Transverse colon (tissue), 4 donors: ENCODE measurements around the gene SNTA1. TPM values are rescaled to one million over a fixed set of nuclear protein-coding genes. Genes with fewer than 3 reads are reported as not detected.

Experiments
- DNase-seq: peaks from one replicate; pipeline ENCODE4 v3.0.0-alpha.2; 2019
- H3K27ac ChIP-seq, 4 donors: fragments of 200-600 bp; sonication (generic); 2 replicates each; pipeline ENCODE4 v1.5.1; 2016 to 2018; ENCODE audit warnings: inconsistent platforms in 4 of 4
- H3K27me3 ChIP-seq: fragments of 200-600 bp; sonication (generic); 2 replicates; pipeline ENCODE4 v1.5.1; 2017; ENCODE audit warnings: inconsistent platforms
- H3K36me3 ChIP-seq, 4 donors: fragments of 200-600 bp; sonication (generic); 2 replicates each; pipeline ENCODE4 v1.5.1; 2017 to 2019; ENCODE audit warnings: inconsistent platforms in 4 of 4
- H3K4me1 ChIP-seq, 4 donors: fragments of 200-600 bp; sonication (generic); 2 replicates each; pipeline ENCODE4 v1.5.1; 2017 to 2020; ENCODE audit warnings: inconsistent platforms in 4 of 4
- H3K4me3 ChIP-seq, 4 donors: fragments of 200-600 bp; sonication (generic); 1 replicate in 1 of 4; 2 replicates in 3 of 4; pipeline versions ENCODE4 v1.5.1 to v1.6.1; 2017 to 2019; ENCODE audit warnings: inconsistent platforms in 4 of 4
- H3K9me3 ChIP-seq, 2 donors: fragments of 200-600 bp; sonication (generic); 2 replicates each; pipeline ENCODE4 v1.5.1; 2017 to 2019; ENCODE audit warnings: inconsistent platforms in 2 of 2
- CTCF ChIP-seq, 5 experiments: fragments of 200-600 bp in 3 of 5; fragments of 450-650 bp in 2 of 5; sonication (generic) in 3 of 5; IDR thresholded peaks; 1 replicate in 2 of 5; 2 replicates in 3 of 5; pipeline ENCODE4 v1.5.1; 2016 to 2017; ENCODE audit warnings: antibody characterized with exemption in 5 of 5, inconsistent platforms in 3 of 5, mild to moderate bottlenecking in 2 of 5, moderate library complexity in 1 of 5
- EP300 ChIP-seq: sonication (generic); formaldehyde crosslinking; IDR thresholded peaks from one replicate; pipeline ENCODE4 v1.6.1; 2017; ENCODE audit warnings: antibody characterized with exemption, low read depth
- POLR2A ChIP-seq: fragments of 450-650 bp; IDR thresholded peaks from one replicate; pipeline ENCODE4 v1.6.1; 2016; ENCODE audit warnings: antibody characterized with exemption, mild to moderate bottlenecking, moderate library complexity
- POLR2AphosphoS5 ChIP-seq, 3 donors: sonication (generic); formaldehyde crosslinking; IDR thresholded peaks; one replicate each; pipeline ENCODE4 v1.6.1; 2016; ENCODE audit warnings: antibody characterized with exemption in 3 of 3
- WGBS, 2 donors: methylation state at CpG; one replicate each; pipeline ENCODE4 v1.1.5; 2018; ENCODE audit warnings: low coverage in 1 of 2; 5-methylcytosine and 5-hydroxymethylcytosine counted together
- in situ Hi-C, 4 donors: fragments of 200-750 bp; cut with MboI; loops; one replicate each; pipeline versions ENCODE4 v1.15.0 to v1.15.1; 2017; ENCODE audit warnings: low sequenced_read_pairs in 3 of 4, low pct_ligation_motif_present in 1 of 4, low pct_unique_long_range_greater_than_20kb in 1 of 4
- intact Hi-C: fragments of 100-400 bp; cut with DNase I; formaldehyde crosslinking; loops from one replicate; pipeline ENCODE4 v1.15.1; 2023; ENCODE audit warnings: low total_unique reads
- total RNA-seq, 4 donors: library from RNA; depleted of rRNA; stranded (reverse); fragments of >200 nt; gene quantifications; one replicate each; pipeline ENCODE4 v1.1.0, GENCODE V29; 2016

The SNTA1 gene
- total RNA-seq, 4 donors from 2014 or later = 10.3 to 21.7 (median 14.5) TPM

- in situ Hi-C loops (loop anchor here in 3 of 4 donors (5.0 to 10.0 kb wide), 2 partner anchors 201 to 204 kb away; no protein-coding TSS in a partner anchor), intact Hi-C loops (no loop called here)
- WGBS, 2 donors = 0 to 62% methylated on average over 1 to 4 of the region's 4 CpGs
- DNase-seq = no peak
- Histone ChIP-seq H3K27me3 (no peaks in the 10 kb centered on the region), H3K36me3 (no peaks in the 10 kb centered on the region), H3K4me1 (no peaks in the 10 kb centered on the region), H3K27ac (no peak overlapping the region), H3K4me3 (no peak overlapping the region), H3K9me3 (no peaks in the 10 kb centered on the region)
- TF ChIP-seq POLR2A (no peak), EP300 (no peak), CTCF (IDR thresholded peaks at IDR 0.05) (no peak), POLR2AphosphoS5 (IDR thresholded peaks at IDR 0.05) (no peak)
Observed at GRCh38 chr20:33450867-33451266, 7.3 kb upstream of the SNTA1 start.

- whole genome bisulfite sequencing, 2 donors = 84 to 90% methylated on average over 4 of the region's 4 CpGs
- Histone ChIP-seq H3K27ac (no peak overlapping the region), H3K9me3 (no peaks in the 10 kb centered on the region), H3K36me3 (no peaks in the 10 kb centered on the region), H3K27me3 (no peaks in the 10 kb centered on the region), H3K4me3 (no peak overlapping the region), H3K4me1 (peaks cover 7 to 23% (median 13%) of the 10 kb centered on the region in 4 donors)
- DNase-seq = no peak
- TF ChIP-seq POLR2A = no peak
- intact Hi-C loops (loop anchor here (5.0 kb wide), 1 partner anchor 226 kb away; the partner anchor contains the start of gene NECAB3), in situ Hi-C loops (no loop called here)
Observed at GRCh38 chr20:33445881-33446625, 2.5 kb upstream of the SNTA1 start.

- H3K4me3 ChIP-seq = peak overlapping the region in 1 of 4 donors; percentile 63
- no peaks in the 10 kb centered on the region for H3K36me3 ChIP-seq
- H3K27ac ChIP-seq = peak overlapping the region in 3 of 4 donors; percentile 76 to 91 (median 89)
- peak; percentile 23 for DNase-seq
- intact Hi-C loops (loop anchor here (5.0 kb wide), 1 partner anchor 227 kb away; the partner anchor contains the start of gene NECAB3), in situ Hi-C loops (no loop called here)
- peak in 2 of 5 experiments; percentile 9 to 24 for TF ChIP-seq CTCF (IDR thresholded peaks at IDR 0.05)
- TF ChIP-seq POLR2A = no peak
- 15 to 42% methylated on average over 2 to 4 of the region's 4 CpGs for whole genome bisulfite sequencing, 2 donors
- H3K9me3 ChIP-seq = no peaks in the 10 kb centered on the region
- no peaks in the 10 kb centered on the region for H3K27me3 ChIP-seq
- peaks cover 9 to 29% (median 16%) of the 10 kb centered on the region in 4 donors for H3K4me1 ChIP-seq
Observed at GRCh38 chr20:33444797-33445560, 1.4 kb upstream of the SNTA1 start.

GRCh38 chr20:33443006-33443511, 504 bp downstream of the SNTA1 start:
- intact Hi-C loops (no loop called here), in situ Hi-C loops (no loop called here)
- Histone ChIP-seq H3K27ac (peak overlapping the region; percentile 76 to 91 (median 86)), H3K9me3 (no peaks in the 10 kb centered on the region), H3K4me1 (peaks cover 9 to 29% (median 16%) of the 10 kb centered on the region in 4 donors), H3K27me3 (no peaks in the 10 kb centered on the region), H3K36me3 (no peaks in the 10 kb centered on the region), H3K4me3 (peak overlapping the region; percentile 63 to 88 (median 72))
- DNase-seq = peak; percentile 27
- TF ChIP-seq EP300 (no peak), POLR2AphosphoS5 (IDR thresholded peaks at IDR 0.05) (no peak), CTCF (IDR thresholded peaks at IDR 0.05) (no peak), POLR2A (no peak)
- 0 to 6% methylated on average over 2 to 14 of the region's 45 CpGs for WGBS, 2 donors
